ENCODE results near the gene MAP6.

Gene MAP6

GRCh38 chr11:75565916-75566762, 102.7 kb downstream of the MAP6 start:
- no peak for DNase-seq

GRCh38 chr11:75565221-75565814, 103.5 kb downstream of the MAP6 start:
- no peak for DNase-seq

- no peak for DNase-seq
Observed at GRCh38 chr11:75563978-75564552, 104.8 kb downstream of the MAP6 start.

GRCh38 chr11:75563501-75563977, 105.3 kb downstream of the MAP6 start:
- DNase-seq, result no peak

- DNase-seq, result no peak
Observed at GRCh38 chr11:75562836-75563484, 105.9 kb downstream of the MAP6 start.

GRCh38 chr11:75562048-75562835, 106.6 kb downstream of the MAP6 start, which contains the start of gene SERPINH1:
Gene SERPINH1, plus strand, starts transcription at chr11:75562253. Its CDS starts 4,097 bp downstream, at chr11:75566350.
- DNase-seq, result peak in 2 of 3 experiments; percentile 83 to 89

- DNase-seq, result no peak
Observed at GRCh38 chr11:75561426-75562047, 107.3 kb downstream of the MAP6 start.

- no peak for DNase-seq
Observed at GRCh38 chr11:75560644-75561043, 108.2 kb downstream of the MAP6 start.

GRCh38 chr11:75558939-75559843, 109.6 kb downstream of the MAP6 start:
- DNase-seq, result no peak

GRCh38 chr11:75557666-75558494, 111.0 kb downstream of the MAP6 start:
- no peak for DNase-seq

GRCh38 chr11:75556275-75556674, 112.6 kb downstream of the MAP6 start:
- DNase-seq, result no peak

GRCh38 chr11:75555079-75555811, 113.6 kb downstream of the MAP6 start:
- no peak for DNase-seq

GRCh38 chr11:75554258-75555022, 114.4 kb downstream of the MAP6 start:
- peak; percentile 30 to 60 (median 30) for DNase-seq

GRCh38 chr11:75553889-75554257, 115.0 kb downstream of the MAP6 start:
- no peak for DNase-seq

- DNase-seq, result no peak
Observed at GRCh38 chr11:75553182-75553581, 115.7 kb downstream of the MAP6 start.

- DNase-seq, result no peak
Observed at GRCh38 chr11:75549370-75549958, 119.4 kb downstream of the MAP6 start.

- no peak for DNase-seq
Observed at GRCh38 chr11:75548595-75549272, 120.1 kb downstream of the MAP6 start.

Measured in NCI-H1417 (cell line).